Thymus (tissue), 11 donors: ENCODE results near the gene ERC2. TPM values are rescaled to one million over a fixed set of nuclear protein-coding genes. Genes with fewer than 3 reads are reported as not detected.

Source experiments
- DNase-seq, 9 donors: peaks; one replicate each; pipeline ENCODE4 v3.0.0-alpha.2; 2013; ENCODE audit warnings: low spot score in 9 of 9, low read depth in 6 of 9, missing footprints in 1 of 9
- H3K27ac ChIP-seq, 2 donors: one replicate each; pipeline ENCODE4 v1.5.1; 2013; ENCODE audit warnings: control low read depth in 1 of 2, low read depth in 1 of 2, low read length in 1 of 2, mild to moderate bottlenecking in 1 of 2, moderate library complexity in 1 of 2
- H3K27me3 ChIP-seq, 2 donors: one replicate each; pipeline ENCODE4 v1.5.1; 2013; ENCODE audit warnings: low read length in 1 of 2; ENCODE audit not compliant: control insufficient read depth in 2 of 2, insufficient read depth in 1 of 2
- H3K36me3 ChIP-seq, 2 donors: one replicate each; pipeline ENCODE4 v1.5.1; 2013; ENCODE audit warnings: low read length in 1 of 2, mild to moderate bottlenecking in 1 of 2, moderate library complexity in 1 of 2; ENCODE audit not compliant: control insufficient read depth in 2 of 2, insufficient read depth in 2 of 2
- H3K4me1 ChIP-seq, 2 donors: one replicate each; pipeline ENCODE4 v1.5.1; 2013; ENCODE audit warnings: low read length in 2 of 2; ENCODE audit not compliant: control insufficient read depth in 2 of 2, insufficient read depth in 2 of 2
- H3K4me3 ChIP-seq, 2 donors: one replicate each; pipeline ENCODE4 v1.5.1; 2013; ENCODE audit warnings: low read length in 2 of 2, control low read depth in 1 of 2, mild to moderate bottlenecking in 1 of 2
- H3K9me3 ChIP-seq, 2 donors: one replicate each; pipeline ENCODE4 v1.5.1; 2013; ENCODE audit warnings: low read length in 1 of 2, mild to moderate bottlenecking in 1 of 2; ENCODE audit not compliant: control insufficient read depth in 2 of 2, insufficient read depth in 1 of 2
- WGBS: extraction: QIAGEN DNeasy Blood & Tissue Kit; methylation state at CpG from one replicate; pipeline ENCODE4 v1.1.7; 2013; 5-methylcytosine and 5-hydroxymethylcytosine counted together
- polyA plus RNA-seq: library from polyadenylated mRNA; stranded (reverse); fragments of 200-250 nt; gene quantifications from one replicate; pipeline ENCODE4 v1.2.3, GENCODE V29; 2013
- total RNA-seq: library from RNA; stranded (reverse); fragments of 120-200 nt; gene quantifications from one replicate; pipeline ENCODE4 v1.2.4, GENCODE V29; 2013
- donor health status: healthy.

Gene ERC2
- total and polyA plus RNA-seq, 2 donors: 0.28 to 0.50 TPM

GRCh38 chr3:55721716-55722484 is 746.4 kb downstream of the ERC2 start:
- Histone ChIP-seq H3K36me3 (no peaks in the 10 kb centered on the region), H3K4me1 (no peaks in the 10 kb centered on the region), H3K27me3 (peaks cover 2 to 17% of the 10 kb centered on the region in 2 donors), H3K27ac (no peak overlapping the region), H3K4me3 (no peak overlapping the region), H3K9me3 (no peaks in the 10 kb centered on the region)
- peak in 4 of 9 donors; percentile 3 to 35 (median 19) for DNase-seq
- WGBS: 78% methylated on average over 5 of the region's 5 CpGs

GRCh38 chr3:55720614-55721013 is 747.7 kb downstream of the ERC2 start:
- Histone ChIP-seq H3K9me3 (no peaks in the 10 kb centered on the region), H3K36me3 (no peaks in the 10 kb centered on the region), H3K27me3 (peaks cover 2 to 15% of the 10 kb centered on the region in 2 donors), H3K4me1 (no peaks in the 10 kb centered on the region), H3K27ac (no peak overlapping the region), H3K4me3 (no peak overlapping the region)
- peak in 7 of 9 donors; percentile 10 to 63 (median 18) for DNase-seq

GRCh38 chr3:55719508-55719907 is 748.8 kb downstream of the ERC2 start:
- peaks cover 2 to 14% of the 10 kb centered on the region in 2 donors for H3K27me3 ChIP-seq
- H3K36me3 ChIP-seq: no peaks in the 10 kb centered on the region
- no peaks in the 10 kb centered on the region for H3K4me1 ChIP-seq
- no peak for DNase-seq
- no peak overlapping the region for H3K27ac ChIP-seq
- no peaks in the 10 kb centered on the region for H3K9me3 ChIP-seq
- no peak overlapping the region for H3K4me3 ChIP-seq

- Histone ChIP-seq H3K4me3 (no peak overlapping the region), H3K27me3 (peaks cover 2 to 11% of the 10 kb centered on the region in 2 donors), H3K27ac (no peak overlapping the region), H3K36me3 (no peaks in the 10 kb centered on the region), H3K9me3 (no peaks in the 10 kb centered on the region), H3K4me1 (no peaks in the 10 kb centered on the region)
- DNase-seq: no peak
- WGBS: 90% methylated on average over 3 of the region's 3 CpGs
These were observed 749.3 kb downstream of the ERC2 start for GRCh38 chr3:55719006-55719405.

GRCh38 chr3:55718521-55718921 is 749.7 kb downstream of the ERC2 start:
- no peak for DNase-seq
- Histone ChIP-seq H3K4me3 (no peak overlapping the region), H3K9me3 (no peaks in the 10 kb centered on the region), H3K27me3 (peaks cover 2 to 10% of the 10 kb centered on the region in 2 donors), H3K36me3 (no peaks in the 10 kb centered on the region), H3K4me1 (no peaks in the 10 kb centered on the region), H3K27ac (no peak overlapping the region)
- WGBS: 38% methylated on average over 1 of the region's 1 CpG

- 86% methylated on average over 4 of the region's 4 CpGs for WGBS
- Histone ChIP-seq H3K4me1 (no peaks in the 10 kb centered on the region), H3K36me3 (no peaks in the 10 kb centered on the region), H3K27me3 (peaks cover 2 to 10% of the 10 kb centered on the region in 2 donors), H3K4me3 (no peak overlapping the region), H3K9me3 (no peaks in the 10 kb centered on the region), H3K27ac (no peak overlapping the region)
- DNase-seq: no peak
These were observed 750.2 kb downstream of the ERC2 start for GRCh38 chr3:55718074-55718473.

GRCh38 chr3:55717481-55717880 is 750.8 kb downstream of the ERC2 start:
- 89% methylated on average over 5 of the region's 5 CpGs for WGBS
- H3K9me3 ChIP-seq: no peaks in the 10 kb centered on the region
- no peaks in the 10 kb centered on the region for H3K4me1 ChIP-seq
- DNase-seq: no peak
- no peak overlapping the region for H3K27ac ChIP-seq
- peaks cover 2 to 12% of the 10 kb centered on the region in 2 donors for H3K27me3 ChIP-seq
- no peak overlapping the region for H3K4me3 ChIP-seq
- H3K36me3 ChIP-seq: no peaks in the 10 kb centered on the region

- H3K4me1 ChIP-seq: no peaks in the 10 kb centered on the region
- no peak overlapping the region for H3K4me3 ChIP-seq
- no peak overlapping the region for H3K27ac ChIP-seq
- peaks cover 2 to 12% of the 10 kb centered on the region in 2 donors for H3K27me3 ChIP-seq
- no peaks in the 10 kb centered on the region for H3K9me3 ChIP-seq
- no peak for DNase-seq
- 98% methylated on average over 2 of the region's 2 CpGs for WGBS
- no peaks in the 10 kb centered on the region for H3K36me3 ChIP-seq
These were observed 751.5 kb downstream of the ERC2 start for GRCh38 chr3:55716611-55717225.

- H3K27me3 ChIP-seq: peaks cover 2 to 12% of the 10 kb centered on the region in 2 donors
- no peak overlapping the region for H3K4me3 ChIP-seq
- H3K9me3 ChIP-seq: no peaks in the 10 kb centered on the region
- DNase-seq: no peak
- no peaks in the 10 kb centered on the region for H3K4me1 ChIP-seq
- no peak overlapping the region for H3K27ac ChIP-seq
- no peaks in the 10 kb centered on the region for H3K36me3 ChIP-seq
These were observed 752.2 kb downstream of the ERC2 start for GRCh38 chr3:55716044-55716443.
